NCI-H2107 treated with DMSO at 0.1 percent for 48 hours (cell line): ENCODE measurements around the gene SPATS1.

Experiments used
- DNase-seq: peaks from one replicate; lab custom pipeline; 2025; ENCODE audit not compliant: unreplicated experiment; lab: John Stamatoyannopoulos, UW

SPATS1 gene, protein sequence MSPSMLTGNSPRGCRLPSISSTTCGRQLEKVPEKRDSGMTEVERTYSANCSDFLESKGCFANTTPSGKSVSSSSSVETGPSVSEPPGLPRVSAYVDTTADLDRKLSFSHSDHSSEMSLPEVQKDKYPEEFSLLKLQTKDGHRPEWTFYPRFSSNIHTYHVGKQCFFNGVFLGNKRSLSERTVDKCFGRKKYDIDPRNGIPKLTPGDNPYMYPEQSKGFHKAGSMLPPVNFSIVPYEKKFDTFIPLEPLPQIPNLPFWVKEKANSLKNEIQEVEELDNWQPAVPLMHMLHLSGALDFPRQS

DNA sequence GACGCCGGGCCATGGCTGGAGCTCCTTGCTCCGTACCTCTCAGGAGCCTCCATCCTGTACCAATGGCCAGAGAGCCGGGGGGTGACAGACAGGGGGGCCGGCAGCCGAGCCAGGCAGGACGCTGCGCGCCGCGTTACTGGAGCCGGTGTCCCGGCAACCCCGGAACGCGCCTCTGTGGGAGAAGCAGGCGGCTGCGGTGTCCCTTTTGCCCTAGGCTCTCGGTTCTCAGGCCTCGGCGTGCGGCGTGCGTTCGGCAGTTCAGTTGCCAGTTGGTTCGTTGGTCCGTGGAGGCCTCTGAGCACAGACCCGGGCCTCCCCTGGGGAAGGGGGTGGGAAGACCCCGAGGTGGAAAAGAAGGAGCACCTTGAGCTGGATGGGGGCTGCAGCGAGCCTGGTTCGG is at the start of gene SPATS1:
Gene SPATS1, plus strand, starts transcription at position 162 of the 400 bp plus-strand sequence. CDS start 446 bp downstream, outside the sequence.
- DNase-seq = no peak

DNA sequence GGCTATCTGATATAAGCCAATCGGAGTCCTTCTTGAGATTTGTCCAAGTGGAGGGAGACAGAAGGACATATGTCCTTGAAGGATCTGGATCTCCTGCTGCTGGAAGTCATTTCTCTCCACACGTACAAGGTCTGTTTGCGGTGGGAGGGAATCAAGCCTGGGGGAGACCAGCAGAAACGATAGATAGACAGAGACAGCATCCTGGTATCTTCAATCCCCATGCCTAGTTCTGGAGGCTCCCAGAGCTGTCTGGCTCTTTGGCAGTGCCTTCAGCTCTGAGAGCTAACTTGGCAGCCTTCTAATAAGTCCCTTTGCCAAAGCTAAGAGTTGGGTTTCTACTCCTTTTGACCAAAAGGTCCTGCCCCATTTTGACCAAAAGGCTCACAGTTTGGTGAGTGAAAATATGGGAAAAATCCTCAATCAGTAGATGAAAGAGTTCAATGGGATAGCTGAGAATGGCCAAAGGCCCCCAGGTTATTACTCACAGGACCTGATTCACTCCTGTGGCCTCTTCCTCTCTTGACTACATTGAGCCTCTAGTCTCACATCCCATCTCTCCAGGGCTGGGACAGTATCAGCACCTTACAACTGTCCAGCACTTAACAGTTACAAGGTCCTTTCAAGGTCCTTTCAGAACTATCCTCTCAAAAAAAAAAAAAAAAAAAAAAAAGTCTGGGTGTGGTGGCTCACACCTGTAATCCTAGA is 49.6 kb upstream of the SPATS1 start:
- DNase-seq = no peak

DNA sequence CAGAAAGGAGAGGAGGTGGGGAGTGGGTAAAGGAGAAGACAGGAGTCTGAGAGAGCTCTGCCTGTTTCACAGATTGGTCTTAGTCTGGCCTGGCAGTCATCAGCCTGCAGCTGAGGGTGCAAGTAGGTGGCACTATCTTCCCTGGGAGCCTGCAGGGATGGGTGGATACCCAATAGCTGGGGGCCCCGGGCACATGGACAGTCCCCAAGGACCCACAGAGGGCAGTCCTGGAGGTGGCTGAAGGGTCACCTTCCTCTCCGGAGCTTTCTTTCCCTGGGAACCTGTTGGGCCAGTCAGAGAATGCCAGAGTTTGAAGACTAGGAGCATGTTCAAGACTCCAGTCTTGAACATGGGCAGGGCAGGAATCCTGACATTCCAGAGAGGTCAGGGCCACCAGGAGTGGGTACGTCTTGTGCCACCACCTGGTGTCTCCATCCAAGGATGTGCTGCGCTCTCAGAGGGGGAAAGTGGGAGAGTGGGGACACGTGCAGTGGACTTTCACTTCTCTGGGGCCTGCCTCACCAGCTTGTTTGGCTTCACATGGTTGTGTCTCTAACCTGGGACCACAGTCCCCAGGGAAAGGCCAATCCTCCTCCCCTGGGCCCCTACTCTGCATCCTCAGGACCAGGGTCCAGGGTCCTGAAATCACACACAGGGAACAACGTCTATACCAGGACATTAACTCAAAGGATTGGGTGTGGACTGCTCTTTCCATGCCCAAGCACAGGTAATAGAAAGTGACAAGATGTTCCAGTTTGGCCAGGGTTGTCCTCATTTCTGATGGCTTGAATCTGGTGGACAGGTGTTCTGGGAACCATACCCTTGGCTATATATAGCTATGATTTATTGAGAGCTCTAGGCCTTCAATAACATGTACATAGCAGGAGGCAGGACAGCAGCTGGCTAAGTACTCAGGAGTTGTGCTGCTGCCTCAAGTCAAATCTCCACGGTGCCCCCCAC is 47.3 kb upstream of the SPATS1 start:
- no peak for DNase-seq

DNA sequence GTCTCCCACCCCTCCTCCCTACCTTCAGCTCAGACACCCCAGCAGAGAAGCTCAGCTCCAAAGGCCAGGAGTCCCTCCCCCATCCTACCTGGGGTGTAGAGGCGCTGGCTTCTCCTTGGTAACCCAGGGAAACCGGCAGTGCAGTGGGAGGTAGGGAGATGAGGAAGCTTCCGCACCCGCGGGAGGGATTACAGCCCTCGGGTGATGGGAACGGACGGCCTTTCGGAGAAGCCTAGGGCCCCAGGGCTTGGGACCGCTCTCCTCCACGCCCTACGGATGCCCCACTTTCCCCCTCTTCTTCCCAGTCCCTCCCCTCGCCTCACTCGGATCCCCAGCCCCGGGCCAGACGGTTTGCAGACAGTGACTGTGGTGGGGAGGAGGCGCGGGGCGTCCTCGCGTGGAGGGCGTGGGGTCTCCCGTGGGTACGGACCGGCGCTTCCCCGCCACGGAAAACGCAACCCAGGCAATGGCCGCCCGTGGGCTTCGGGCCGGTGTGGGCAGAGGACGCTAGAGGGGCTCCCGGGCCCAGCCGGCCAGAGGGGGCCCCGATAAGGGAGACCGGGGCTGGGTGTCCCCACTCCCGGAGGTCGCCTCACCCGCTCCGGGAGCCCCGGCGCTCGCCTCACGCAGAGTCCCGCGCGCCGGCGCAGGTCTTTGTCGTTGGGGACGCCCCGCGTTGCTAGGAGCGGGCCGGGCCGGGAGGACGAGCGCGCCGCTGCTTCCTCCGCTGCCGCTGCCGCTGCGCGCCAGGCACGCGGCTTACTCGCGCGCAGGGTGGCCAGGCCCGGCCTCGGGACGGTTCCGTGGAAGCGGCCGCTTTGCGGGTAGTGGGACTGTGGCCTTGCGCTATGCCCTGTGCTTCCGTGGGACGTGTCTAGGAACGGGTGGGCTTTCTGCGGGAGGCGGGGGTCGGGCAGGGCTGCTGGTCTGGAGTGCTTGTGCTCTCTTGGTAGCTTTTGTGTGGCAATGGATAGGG is 45.1 kb upstream of the SPATS1 start:
- no peak for DNase-seq

DNA sequence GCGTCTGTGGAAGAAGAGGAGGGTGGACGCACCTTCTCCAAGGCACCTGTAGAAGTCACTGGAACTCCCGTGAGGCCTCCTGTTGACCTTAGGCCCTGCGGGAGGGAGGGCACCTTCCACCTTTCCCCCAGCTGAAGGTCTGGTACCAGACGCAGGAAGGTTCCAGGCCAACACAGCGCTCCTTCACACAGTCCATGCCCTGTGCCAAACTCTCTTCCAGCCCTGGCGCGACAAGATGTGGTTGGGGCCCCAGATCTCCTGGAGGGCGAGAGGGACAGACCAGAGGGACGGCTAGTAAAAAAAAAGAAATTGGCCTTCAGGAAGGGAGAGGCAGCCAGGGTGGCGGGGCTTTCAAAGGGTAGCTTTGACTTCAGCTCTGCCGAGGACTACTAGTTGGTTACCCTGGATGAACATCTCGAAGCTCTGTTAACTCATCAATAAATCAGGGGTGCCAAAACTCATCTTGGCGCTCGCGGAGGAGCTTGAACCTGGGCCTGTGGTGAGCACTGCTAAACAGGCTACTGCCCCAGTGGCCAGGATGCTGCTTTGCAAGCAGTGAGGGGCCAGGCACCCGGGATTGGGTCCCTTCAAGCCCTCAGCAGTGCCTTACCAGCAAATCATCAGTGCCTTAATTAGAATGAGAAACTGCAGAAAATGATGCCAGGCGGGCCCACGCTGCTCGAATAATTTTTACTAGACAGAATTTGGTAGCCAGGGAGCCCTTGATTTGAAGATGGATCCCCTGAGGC is 44.2 kb upstream of the SPATS1 start:
- DNase-seq = no peak

DNA sequence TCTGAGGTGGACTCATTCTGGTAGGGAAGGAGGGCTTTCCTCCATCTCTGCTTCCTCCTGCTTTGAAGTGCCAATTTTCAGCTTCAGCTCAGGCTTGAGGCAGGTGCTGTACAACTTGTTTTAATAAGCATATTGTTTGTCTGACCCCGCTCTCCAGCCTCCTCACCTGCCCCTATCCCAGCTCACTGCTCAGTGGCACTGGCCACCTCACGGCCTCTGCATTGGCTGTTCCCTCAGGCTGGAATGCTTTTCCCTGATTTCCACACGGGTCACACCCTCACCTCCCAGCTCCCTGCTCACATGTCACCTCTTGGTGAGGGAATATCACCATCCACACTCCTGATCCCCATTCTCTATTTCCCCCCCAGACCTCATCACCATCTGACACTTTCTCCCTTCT is 43.6 kb upstream of the SPATS1 start:
- DNase-seq = no peak

DNA sequence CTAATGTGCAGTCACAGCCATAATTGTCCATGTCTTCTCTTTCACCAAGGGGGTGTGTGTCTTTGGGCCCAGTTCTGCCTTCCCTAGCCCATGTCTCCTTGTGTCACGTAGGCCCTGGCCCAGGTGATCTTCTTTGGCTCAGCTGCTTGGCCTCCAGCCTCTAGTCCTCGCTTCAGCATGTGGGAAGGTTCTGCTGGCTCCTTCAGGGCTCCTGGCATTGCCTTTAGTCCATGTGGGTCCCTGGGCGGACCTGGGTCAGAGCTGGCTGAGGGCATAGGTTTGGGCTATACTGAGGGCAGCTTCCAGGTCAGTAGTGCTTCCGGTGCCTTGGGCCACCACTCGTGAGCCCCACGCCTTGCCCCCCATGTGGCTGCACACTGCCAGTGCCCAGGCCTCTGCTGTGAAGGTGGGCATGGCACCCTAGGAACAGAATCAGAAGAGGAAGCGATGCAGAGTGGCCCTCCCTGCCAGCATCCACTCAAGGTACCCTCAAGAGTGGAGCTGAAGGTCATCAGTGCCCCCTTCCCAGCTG is 42.1 kb upstream of the SPATS1 start:
- no peak for DNase-seq

DNA sequence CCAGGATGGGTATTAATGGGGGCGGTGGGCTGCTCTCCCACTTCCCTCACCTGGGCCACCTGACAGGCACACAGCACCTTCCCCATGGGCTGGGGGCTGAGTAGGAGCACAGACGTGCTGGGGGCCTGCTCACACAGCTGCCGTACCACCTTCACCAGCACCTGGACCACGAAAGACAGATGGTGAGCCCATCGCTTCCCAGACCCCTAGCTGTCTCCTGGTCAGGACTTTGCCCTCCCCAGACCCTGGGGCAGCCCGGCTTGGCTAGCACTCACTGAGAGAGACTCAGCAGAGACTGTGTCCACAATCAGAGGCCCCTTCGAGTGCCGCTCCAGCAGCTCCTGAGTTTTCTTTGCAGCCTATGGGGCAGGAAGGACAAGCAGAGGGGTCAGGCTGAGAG is 41.3 kb upstream of the SPATS1 start:
- no peak for DNase-seq

DNA sequence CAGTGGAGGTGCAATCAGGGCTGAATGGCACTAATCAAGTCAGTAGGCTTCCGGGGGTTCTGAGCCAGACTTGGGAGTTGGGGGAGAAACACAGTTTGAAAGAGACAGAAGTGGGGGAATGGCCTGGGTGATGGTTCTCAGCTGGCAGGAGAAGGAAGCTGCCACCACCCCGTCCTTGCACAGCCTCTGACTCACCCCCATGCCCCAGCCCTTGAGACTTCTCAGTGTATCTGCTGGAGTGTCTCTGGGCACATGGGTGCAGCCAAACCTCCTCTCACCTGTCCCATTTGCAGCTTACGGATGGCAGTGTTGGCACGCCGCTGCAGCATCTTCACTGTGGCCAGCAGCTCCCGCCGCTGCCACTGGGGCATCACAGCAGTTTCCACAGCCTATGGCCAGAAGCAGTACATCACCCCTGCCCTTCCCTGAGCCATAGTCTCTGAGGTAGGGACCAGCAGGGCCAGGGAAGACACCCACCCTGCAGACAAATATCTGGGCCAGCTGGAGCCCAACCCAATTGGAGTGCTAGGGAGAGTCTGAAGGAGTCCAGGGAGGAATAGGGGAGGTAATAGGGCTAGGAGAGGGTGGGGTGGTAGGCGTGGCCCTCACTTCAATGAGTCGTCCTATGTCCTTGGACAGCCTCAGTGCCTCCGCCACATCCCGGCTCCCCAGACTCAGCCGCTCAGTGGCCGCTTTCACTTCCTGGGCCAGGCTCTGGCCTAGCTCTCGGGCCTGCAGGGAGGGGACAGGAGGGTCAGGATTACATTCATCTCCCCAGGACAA is 40.5 kb upstream of the SPATS1 start:
- DNase-seq = no peak

DNA sequence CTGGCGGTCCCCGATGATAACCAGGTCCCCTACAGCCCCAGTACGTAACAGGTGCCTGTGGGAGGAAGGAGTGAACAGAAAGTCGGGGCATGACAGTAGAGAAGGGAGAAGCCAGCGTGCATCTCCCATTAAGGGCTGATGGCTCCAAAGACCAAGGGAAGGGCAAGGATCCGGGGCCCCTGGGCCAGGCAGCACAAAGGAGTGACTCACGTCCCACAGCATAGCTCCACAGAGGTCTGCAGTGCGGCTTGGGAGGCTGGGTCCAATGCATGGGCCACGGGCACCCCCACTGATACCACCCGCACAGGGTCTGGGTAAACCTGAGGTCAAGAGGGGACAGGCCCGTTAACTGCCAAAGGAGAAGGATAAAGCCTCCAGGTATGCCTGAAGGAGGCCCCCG is 39.6 kb upstream of the SPATS1 start:
- DNase-seq = no peak

DNA sequence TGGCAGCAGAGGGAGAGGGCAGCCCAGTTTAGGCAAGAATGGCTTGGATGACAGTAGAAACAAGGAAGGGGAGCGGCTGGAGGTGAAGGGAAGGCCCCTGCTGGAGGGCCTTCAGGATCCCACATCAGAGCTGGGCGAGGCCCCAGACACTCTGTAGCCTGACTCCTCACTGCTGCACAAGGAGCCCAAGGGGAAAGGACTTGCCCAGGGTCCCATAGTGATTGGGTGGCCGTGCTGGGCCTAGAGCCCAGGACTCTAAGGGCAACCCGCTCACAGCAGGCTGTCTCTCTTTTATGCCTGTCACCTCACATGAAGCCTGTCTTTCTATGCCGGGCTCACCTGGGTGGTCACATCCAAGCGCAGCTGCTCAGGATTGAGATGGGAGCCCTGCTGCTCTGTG is 38.6 kb upstream of the SPATS1 start:
- no peak for DNase-seq

DNA sequence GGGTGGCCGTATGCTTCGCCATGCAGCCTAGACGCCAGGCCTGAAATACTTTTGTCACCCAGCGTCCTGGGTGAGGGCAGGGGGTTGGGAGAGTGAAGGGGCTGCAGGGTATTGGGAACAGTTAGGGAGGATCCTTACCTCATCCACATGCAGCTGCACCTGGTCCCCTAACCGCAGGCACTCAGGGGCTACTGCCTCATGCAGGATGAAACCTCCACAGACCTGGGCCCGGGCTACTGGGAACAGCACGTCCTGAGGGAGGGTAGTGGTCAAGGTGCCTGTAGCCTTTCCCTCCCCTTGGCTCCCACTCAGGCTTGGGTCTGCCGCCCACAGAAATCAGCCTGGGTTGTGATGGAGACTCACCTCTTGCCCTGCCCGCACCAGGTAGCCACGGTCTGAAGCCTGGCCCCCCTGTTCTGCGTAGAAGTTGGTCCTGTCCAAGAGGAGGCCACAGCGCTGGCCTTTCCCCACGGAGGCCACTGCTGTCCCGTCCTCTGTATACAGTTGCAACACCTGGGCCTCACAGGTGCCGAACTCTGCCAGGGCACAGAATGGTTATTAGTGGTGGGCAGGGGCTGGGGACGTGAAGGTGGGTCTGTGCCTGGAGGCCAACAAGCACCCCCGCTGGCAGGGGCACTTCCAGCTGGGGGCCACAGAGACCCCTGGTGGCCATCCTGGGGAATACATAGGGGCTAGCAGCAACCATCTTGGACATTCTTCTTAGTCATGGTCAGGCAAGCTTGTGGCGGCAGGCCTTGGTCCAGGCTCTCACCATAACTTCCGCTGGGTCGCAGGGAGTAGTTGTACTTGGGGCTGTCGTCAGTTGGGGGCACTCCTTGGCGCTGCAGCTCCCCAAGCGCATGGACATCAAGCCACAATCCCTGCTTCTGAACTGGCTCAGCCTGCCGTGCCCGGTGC is 37.9 kb upstream of the SPATS1 start:
- no peak for DNase-seq

DNA sequence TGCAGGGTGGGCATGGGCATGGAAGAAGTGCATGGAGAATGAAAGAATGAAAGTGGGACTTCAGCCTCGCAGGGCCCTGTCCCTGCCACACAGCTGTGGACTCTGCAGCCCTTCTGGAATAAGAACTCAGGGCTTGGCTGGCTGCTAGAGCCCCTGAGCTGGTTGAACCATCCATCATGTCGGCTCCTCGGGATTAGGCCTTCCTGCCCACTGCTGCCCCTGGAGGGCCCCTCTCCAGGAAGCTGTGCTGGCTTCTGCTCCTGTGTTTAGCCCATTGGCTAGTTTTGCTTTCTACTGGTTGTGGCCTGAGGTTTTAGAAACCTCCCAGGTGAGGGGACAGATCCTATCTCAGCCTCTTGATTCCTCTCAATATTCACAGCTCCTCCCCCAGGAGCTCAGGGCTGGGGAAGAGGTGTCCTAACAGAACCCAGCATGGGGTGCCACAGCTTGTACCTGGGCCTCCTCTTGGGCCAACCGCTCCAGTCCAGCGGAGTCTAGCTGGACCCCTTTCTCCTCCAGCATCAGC is 37.2 kb upstream of the SPATS1 start:
- no peak for DNase-seq

DNA sequence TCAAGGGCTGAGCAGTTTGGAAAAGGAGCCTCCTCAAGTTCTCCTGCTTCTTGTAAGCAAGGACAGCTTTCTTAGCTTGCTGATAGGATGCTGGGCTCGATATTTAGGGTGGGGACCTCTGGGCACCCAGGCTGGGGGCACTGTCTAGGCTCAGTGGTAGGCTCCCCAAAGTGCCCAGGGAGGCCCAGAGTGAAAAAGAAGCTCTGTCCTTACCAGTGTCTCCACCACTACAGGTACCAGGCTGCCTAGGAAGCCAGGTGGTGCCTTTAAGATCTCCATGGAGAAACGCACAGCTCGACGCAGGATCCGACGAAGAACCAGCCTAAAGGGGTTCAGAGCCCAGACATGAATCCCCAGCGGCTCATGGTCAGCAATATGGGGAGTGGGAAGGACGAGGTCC is 35.7 kb upstream of the SPATS1 start:
- no peak for DNase-seq

DNA sequence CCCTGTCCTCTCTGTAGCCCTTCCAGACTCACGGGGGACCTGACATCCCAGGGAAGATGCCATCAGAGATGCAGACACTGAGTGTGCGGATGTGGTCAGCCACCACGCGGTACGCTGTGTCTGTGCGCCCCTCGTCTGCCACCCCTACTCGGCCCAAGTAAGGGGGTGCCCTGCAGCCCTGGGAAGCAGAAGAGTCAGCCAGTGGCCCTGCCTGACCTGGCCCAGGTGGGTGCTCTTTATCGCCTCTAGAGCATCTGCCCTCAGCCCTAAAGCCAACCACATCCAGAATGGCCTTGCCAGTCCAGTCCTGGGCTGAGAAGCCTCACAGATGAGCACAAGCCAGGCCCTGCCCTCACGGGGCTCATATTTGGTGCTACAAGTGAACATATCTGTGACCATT is 35.2 kb upstream of the SPATS1 start:
- DNase-seq = no peak

DNA sequence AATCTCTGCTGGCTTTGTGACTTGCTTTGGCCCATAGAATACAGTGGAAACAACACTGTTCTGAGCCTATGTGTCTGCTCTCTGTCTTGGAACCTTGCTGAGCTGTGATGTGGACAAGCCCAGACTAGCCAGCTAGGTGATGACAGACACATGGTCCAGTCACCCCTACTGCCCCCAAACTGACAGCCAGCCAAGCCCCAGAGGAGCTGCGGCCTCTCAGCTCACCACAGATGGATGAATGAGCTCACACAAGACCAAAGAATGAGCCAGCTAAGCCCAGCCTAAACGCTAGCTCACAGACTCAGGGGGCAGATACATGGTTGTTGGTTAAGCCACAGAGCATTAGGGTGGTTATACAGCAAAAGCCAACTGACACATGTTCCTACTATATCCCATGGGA is 33.4 kb upstream of the SPATS1 start:
- no peak for DNase-seq

DNA sequence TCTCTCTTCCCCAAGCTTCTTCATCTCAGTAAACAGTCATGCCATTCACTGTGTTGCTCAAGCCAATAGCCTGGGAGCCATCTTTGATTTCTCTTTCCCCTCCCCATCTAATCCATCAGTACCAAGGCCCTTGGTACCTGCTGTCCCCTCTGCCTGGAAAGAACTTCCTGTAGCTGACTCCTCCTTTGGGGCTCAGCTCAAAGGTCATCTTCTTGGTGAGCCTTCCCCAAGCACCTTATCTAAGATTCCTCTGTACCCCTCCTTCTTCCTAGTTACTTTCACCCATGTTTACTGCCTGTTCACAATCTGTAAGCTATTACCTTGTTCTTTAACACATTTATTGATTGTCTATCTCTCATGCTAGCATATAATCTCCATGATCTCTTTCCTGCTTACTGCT is 32.8 kb upstream of the SPATS1 start:
- no peak for DNase-seq
